Muscle of back (tissue), 11 donors: ENCODE measurements around the gene FOXC1. TPM values are rescaled to one million over a fixed set of nuclear protein-coding genes. Genes with fewer than 3 reads are reported as not detected.

Experiments used
- DNase-seq, 3 donors: peaks; one replicate each; pipeline versions ENCODE4 v3.0.0 to v3.0.0-alpha.2; 2013
- polyA plus RNA-seq, 10 donors: library from polyadenylated mRNA; unstranded; fragments of 120-200 nt; gene quantifications; one replicate each; pipeline ENCODE4 v1.2.1, GENCODE V29; 2013; ENCODE audit not compliant: insufficient read length in 10 of 10

Gene FOXC1
- polyA plus RNA-seq, 10 donors = 1.6 to 3.0 (median 2.2) TPM

DNA sequence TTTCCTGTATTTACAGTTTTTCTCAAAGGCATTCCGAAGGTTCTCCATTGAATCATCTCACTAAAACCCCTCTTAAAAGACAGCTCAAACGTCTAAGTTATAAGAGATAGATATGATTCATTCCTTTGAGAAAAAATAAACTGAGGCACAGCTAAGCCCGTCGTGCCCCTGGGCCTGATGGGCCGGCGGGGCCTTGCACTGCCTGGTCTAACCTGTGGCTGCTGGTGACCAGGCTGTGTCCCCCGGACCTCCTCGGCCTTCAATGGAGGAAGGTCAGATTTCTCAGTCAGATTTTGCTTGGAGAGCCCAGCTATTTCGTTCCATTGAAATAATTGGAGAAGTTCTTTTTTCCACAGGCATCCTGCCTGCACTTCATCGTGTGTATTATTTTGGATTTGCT is 11.3 kb upstream of the FOXC1 start:
- no peak for DNase-seq

GRCh38 chr6:1598886-1599285 is 10.8 kb upstream of the FOXC1 start:
- DNase-seq = no peak

- DNase-seq = no peak
Observed at GRCh38 chr6:1599469-1599868, 10.2 kb upstream of the FOXC1 start.

DNA sequence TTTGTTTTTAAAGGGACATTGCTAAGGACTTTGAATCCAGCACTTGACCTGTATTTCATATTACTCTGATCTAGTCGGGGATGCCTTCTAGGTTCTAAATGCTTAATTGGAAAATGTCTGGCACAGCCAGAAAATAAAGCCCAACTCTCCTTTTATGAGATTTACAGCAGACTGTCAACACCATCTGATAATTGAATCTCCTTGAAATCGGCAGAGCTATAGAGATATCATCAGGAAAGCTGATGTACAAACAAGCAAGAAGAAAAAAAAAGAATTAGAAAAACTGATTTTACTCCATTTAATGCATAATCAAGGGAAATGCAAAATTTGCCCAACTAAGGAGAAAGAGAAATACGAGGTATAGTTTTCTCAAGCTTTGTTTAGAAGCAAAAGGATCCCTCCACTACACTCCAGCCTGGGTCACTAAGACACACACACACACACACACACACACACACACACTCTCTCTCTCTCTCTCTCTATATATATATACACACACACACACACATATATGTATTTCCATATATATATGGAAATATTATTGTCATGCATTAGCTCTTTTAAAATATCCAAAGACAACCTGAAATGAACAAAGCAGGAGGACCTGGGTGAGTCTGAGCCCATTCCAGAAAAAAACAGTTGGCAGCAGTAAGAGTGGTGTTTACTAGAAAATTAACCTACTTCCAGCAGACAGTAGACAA is 9.5 kb upstream of the FOXC1 start:
- no peak for DNase-seq

DNA sequence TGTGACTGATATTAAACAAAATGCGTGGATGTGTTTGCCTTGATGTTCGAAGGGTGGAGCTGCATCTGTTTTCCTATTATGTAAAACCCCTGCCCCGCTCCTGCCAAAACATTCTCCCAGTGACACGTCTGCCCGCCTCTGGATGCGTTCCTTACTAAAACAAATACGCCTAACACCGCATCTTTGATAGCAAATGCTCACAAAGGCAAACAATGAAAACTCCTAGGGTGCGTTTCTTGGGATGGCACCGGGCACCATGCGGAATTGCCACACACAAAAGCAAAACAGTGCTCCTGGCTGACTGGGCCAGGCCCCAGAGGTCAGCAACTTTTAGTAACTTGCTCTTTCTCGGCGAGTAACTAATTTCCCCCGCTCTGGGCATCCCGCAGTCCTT is 9.0 kb upstream of the FOXC1 start:
- DNase-seq = no peak

DNA sequence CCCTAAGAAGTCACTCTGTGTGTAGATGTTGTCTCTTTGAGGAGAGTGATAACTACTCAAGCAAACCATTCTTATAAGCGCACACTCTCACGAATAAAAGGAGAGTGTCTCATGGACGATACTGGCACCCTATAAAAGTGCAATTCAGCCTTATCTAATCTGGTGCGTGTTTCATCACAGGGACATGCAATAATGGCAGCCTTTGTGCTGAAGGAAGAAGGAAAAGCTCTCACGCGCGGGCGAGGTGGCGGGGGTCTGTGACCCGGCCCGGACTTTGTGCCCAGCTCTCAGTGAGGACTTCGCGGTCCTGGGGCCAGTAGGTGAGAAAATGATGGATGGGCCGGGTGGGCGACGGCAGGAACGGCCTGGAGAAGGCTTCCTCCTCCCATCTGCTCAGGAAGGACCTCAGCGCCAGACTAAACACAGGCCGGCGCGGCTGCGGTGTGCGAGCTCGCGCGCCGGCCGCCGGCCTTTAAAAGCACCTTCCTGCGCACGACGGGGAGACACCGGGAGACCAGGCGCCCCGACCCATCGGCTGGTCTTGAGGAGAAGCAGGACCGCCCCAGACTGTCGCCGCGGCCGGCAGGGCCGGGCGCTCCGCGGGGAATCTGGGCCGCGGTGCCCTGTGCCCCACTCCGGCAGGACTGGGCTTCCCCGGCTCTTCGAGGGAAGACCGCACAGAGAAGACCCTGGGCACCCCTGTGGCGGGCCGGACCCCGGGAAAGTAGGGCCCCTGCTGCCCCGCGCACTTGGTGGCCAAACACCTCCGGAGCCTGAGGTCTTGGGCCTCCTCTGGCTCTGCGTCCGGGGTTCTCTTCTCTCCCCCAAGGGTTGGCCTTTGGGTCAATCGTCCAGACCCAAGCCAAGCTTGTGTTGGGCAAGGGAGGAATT is 8.3 kb upstream of the FOXC1 start:
- DNase-seq = no peak

DNA sequence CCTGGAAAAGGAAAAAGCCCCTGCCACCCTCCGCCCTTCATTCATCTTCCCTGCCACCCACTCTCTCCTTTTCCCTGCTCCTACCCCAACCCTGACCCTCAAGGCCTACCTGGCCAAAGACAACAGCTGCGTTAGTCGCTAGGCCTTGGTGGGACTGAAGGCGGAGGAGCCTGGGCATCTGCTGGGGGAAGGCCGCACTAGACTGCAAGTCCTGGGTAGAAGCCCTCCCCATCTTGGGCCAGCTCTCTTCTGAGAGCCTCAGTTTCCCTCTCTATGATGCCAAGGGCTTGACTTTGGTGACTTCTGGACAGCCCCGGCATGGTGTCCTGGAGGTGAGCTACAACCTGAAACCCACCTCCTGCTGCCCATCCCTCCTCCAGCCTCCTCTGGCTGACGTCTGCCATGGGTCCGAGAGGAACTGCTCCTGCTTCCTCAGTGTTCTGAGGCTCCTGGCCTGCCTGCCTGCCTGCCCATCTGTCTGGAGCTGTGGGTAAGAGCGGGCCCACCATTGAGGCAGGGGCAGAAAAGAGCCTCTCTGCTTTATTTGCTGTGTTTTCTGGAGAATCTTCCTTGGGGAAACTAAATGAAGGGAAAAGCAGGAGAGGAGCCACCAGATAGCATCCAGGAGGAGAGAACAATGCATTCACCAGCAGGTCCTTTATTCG is 7.5 kb upstream of the FOXC1 start:
- no peak for DNase-seq

- DNase-seq = no peak
Observed at GRCh38 chr6:1603708-1604107, 6.0 kb upstream of the FOXC1 start.

DNA sequence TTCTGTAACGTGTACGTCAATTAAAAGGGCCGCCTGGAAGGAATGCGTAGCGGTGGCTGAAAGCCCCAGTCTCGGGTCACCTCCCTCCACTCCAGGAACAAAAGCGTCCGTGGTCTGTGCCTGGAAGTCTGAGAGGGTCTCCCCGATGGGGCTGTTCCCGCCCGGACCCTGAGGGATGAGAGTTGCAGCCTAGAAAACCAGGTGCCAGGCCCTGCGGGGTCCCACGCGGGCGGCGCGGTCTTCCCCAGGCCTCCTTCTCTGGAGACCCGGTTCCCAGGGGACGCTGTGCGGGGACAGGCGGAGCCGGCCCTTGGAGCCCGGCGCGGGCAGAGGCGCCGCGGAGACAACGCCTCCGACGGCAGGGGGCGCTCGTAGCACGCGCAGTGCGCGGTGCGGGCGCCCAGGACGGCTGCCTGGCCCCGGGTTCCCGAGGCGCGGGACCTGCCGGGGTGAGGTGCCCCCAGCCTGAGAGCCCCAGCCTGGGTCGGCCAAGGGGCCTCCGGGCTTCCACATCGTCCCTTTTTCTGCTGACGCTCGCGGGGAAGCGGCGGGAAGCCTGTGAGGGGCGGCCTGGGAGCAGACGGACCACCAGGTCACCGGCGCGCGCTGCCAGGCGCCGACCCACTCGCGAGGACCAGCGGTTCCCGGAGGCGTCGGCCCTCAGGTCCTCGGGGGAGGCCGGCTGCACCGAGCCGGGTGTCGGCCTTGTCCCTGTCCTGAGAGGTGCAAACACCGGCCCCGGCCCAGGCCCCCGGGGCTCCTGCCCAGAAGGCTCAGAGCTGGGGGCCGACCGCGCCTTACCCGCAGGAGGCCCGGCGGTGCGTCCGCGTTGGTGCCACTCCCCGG is 5.3 kb upstream of the FOXC1 start:
- DNase-seq = peak in 2 of 3 donors; percentile 76 to 81

- DNase-seq = peak in 1 of 3 donors; percentile 66
Observed at GRCh38 chr6:1605004-1605892, 4.5 kb upstream of the FOXC1 start.

DNA sequence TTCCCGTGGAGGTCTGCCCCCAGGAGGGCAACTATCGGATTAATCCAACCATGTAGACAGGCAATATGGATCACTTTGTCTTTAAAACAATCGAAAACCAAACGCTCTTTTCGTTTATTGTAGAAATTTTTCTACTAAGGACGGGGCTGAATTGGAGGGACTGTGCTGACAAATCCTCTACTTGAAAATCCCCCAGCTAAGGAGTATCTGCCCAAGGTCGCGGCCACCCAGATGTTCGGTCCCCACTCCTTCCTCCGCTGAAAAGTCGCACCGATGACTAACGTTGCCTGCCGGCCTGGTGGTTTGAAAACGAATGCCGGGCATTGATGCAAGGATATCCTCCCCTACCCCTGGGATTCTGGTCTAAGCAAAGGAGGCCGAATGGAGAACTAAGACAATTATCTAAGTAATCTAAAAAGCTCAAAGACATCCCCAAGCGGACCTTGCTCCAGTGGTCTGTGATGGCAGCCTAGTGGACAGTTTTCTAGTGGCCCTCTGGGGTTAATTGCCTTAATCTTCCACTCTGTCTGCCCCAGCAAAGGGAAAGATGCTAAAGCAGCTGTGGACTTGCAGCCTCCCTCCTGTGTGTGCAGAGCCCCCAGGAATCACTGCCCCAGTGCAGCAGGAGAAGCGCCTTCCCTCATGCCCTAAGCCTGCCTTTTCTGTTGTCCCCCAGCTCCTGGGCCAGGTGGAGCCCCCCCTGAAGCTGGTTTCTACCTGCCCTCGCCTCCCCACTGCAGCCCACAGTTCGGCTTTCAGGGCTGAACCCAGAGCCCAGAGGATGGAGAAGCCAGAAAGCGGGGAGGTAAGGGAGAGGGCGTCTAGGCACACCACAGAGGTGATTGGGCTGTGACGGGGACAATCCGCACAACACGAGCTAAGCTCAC is 3.6 kb upstream of the FOXC1 start:
- peak in 1 of 3 donors; percentile 64 for DNase-seq

DNA sequence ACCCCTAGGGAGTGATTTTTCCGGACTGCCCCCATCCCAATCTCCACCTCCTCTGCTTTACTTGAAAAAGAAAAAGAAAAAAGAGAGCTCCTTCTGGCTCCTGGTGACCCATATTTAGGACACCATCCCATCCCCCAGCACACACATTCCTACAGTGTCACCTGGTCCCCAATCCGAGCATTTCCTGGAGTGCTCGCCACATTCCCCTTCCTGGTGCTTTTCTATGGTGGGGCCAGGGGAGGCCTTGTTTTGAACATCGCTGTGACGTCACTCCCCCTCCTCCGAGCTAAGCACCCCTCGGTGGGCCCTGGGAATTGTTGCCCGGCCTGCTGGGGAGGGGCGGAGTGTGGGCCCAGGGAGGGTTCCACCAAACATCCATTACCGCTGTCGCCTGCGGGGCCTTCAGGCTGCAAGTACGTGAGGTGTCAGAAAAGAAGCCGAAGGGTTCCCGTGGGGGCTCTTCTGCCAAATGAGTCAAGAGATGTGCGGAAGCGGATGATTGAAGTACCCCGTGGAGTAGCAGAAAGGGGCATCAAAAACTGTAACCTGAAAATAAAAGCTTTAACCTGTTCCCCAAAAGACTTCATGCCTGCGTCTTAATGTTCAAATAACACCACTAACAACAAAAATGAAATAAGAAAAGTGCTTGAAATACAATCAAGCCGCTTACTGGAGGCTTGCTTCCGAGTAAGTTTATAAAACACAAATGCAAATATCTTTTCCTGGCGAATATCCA is 2.8 kb upstream of the FOXC1 start:
- DNase-seq = no peak

- peak in 1 of 3 donors; percentile 63 for DNase-seq
Observed at GRCh38 chr6:1607516-1608221, 2.0 kb upstream of the FOXC1 start.

- peak in 1 of 3 donors; percentile 63 for DNase-seq
Observed at GRCh38 chr6:1608222-1609040, 1.3 kb upstream of the FOXC1 start.

GRCh38 chr6:1609041-1609647 is 571 bp upstream of the FOXC1 start:
- peak in 1 of 3 donors; percentile 72 for DNase-seq

- peak in 1 of 3 donors; percentile 75 for DNase-seq
Observed at GRCh38 chr6:1610497-1611321, 994 bp downstream of the FOXC1 start.
